Loucy (cell line): ENCODE data around the gene PRR22.

Experiments
- H2AFZ ChIP-seq: fragments of 200-600 bp; sonication (generic); 2 replicates; pipeline ENCODE4 v1.6.0; 2016; ENCODE audit warnings: antibody characterized with exemption, mild to moderate bottlenecking, low read length, moderate library complexity
- H3F3A ChIP-seq: fragments of 200-600 bp; 2 replicates; pipeline ENCODE4 v1.6.0; 2016; ENCODE audit warnings: antibody characterized with exemption, low read depth, mild to moderate bottlenecking
- H3K27me3 ChIP-seq: fragments of 200-600 bp; sonication (generic); 2 replicates; pipeline ENCODE4 v1.6.1; 2014; ENCODE audit warnings: low read length, mild to moderate bottlenecking; ENCODE audit not compliant: insufficient read depth, poor library complexity, severe bottlenecking
- H3K36me3 ChIP-seq: fragments of 200-600 bp; sonication (generic); 2 replicates; pipeline ENCODE4 v1.6.1; 2016; ENCODE audit warnings: low read length; ENCODE audit not compliant: insufficient read depth
- H3K4me1 ChIP-seq: fragments of 200-600 bp; sonication (generic); 2 replicates; pipeline ENCODE4 v1.5.1; 2014; ENCODE audit warnings: low read length, mild to moderate bottlenecking; ENCODE audit not compliant: insufficient read depth, poor library complexity, severe bottlenecking
- H3K4me2 ChIP-seq: fragments of 200-600 bp; sonication (generic); 2 replicates; pipeline ENCODE4 v1.6.0; 2014; ENCODE audit warnings: antibody characterized with exemption, low read length, low read depth, mild to moderate bottlenecking; ENCODE audit not compliant: poor library complexity, severe bottlenecking
- H3K4me3 ChIP-seq: fragments of 200-600 bp; sonication (generic); 2 replicates; pipeline ENCODE4 v1.5.1; 2014; ENCODE audit warnings: low read length, mild to moderate bottlenecking, mixed read lengths; ENCODE audit not compliant: poor library complexity, severe bottlenecking
- H3K79me2 ChIP-seq: fragments of 200-600 bp; sonication (generic); 2 replicates; pipeline ENCODE4 v1.6.1; 2014; ENCODE audit warnings: low read length; ENCODE audit not compliant: insufficient read depth
- H3K9ac ChIP-seq: fragments of 200-600 bp; sonication (generic); 2 replicates; pipeline ENCODE4 v1.6.0; 2014; ENCODE audit warnings: mild to moderate bottlenecking, low read depth, low read length, moderate library complexity; ENCODE audit not compliant: poor library complexity, severe bottlenecking
- H3K9me2 ChIP-seq: fragments of 200-600 bp; sonication (generic); replicated peaks from 2 replicates; pipeline ENCODE4 v1.6.1; 2016; ENCODE audit warnings: low read depth, low read length, mixed read lengths
- H3K9me3 ChIP-seq: fragments of 200-600 bp; sonication (generic); 2 replicates; pipeline ENCODE4 v1.6.1; 2014; ENCODE audit warnings: mild to moderate bottlenecking, antibody characterized with exemption, low read length, low read depth; ENCODE audit not compliant: insufficient read depth
- H4K20me1 ChIP-seq: fragments of 200-600 bp; sonication (generic); 2 replicates; pipeline ENCODE4 v1.6.0; 2014; ENCODE audit warnings: antibody characterized with exemption, low read length, mild to moderate bottlenecking; ENCODE audit not compliant: insufficient read depth, poor library complexity, severe bottlenecking
- CTCF ChIP-seq: fragments of 200-600 bp; sonication (generic); conservative IDR thresholded peaks from 2 replicates; pipeline ENCODE4 v1.5.1; 2014; ENCODE audit warnings: mild to moderate bottlenecking, antibody characterized with exemption, low read length
- EZH2phosphoT487 ChIP-seq: fragments of 200-600 bp; IDR thresholded peaks from 2 replicates; pipeline ENCODE4 v1.6.1; 2018; ENCODE audit warnings: antibody characterized with exemption, mild to moderate bottlenecking, moderate library complexity, borderline replicate concordance

Gene PRR22

GRCh38 chr19:5788422-5788821 lies 3.9 kb upstream of the PRR22 start:
- Histone ChIP-seq H3K36me3 (peaks cover 39% of the 10 kb centered on the region; the same call in 1 of the 2 replicates), H3K9me3 (no peaks in the 10 kb centered on the region), H3K27me3 (no peaks in the 10 kb centered on the region), H3K4me2 (no peak overlapping the region), H2AFZ (no peak overlapping the region), H3K79me2 (peaks cover 21% of the 10 kb centered on the region; the same call in 1 of the 2 replicates), H4K20me1 (peaks cover 8% of the 10 kb centered on the region), H3K4me1 (peaks cover 8% of the 10 kb centered on the region), H3K4me3 (no peak overlapping the region), H3K9me2 (no peaks in the 10 kb centered on the region), H3F3A (no peaks in the 10 kb centered on the region), H3K9ac (no peak overlapping the region)
- TF ChIP-seq CTCF, result no peak
- no peak for TF ChIP-seq EZH2phosphoT487

DNA sequence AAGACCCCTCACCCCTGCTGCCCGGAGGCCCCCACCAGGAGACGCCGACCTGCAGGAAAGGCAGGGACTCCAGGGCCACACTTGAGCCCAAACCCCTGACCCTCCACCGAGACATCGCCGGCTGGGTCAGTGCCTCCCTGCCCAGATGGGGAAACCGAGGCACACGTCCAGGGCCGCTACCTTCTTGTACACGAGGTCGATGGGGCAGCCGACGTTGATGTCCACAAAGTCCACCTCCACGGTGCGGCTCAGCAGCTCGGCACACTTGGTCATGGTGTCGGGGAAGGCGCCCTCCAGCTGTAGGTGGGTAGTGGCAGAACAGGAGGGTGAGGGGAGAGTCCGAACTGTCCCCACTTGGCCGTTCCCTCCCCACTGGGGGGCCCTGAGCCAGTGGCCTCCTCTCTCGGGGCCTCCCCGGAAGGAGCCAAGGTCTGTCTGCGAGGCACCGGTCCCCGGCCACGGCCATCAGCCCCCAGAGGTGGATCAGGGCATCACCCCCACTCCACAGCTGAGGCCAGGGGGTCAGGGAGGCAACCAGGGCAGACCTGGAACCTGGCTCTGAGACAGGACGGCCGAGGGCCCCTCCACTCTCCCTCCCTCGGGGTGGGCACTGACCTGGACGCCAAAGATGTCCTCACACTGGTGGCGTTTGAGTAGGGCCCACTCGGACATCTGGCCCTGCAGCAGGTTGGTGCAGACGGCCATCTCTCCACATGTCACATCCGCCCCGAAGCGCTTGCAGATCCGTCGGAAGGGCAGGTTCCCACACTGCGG lies 3.0 kb upstream of the PRR22 start:
- Histone ChIP-seq H3K4me1 (peaks cover 8% of the 10 kb centered on the region), H3K4me3 (no peak overlapping the region), H3K36me3 (peaks cover 39% of the 10 kb centered on the region; the same call in 1 of the 2 replicates), H3K9ac (no peak overlapping the region), H3K9me2 (no peaks in the 10 kb centered on the region), H4K20me1 (peaks cover 8% of the 10 kb centered on the region), H3K79me2 (peaks cover 21% of the 10 kb centered on the region; the same call in 1 of the 2 replicates), H2AFZ (no peak overlapping the region), H3F3A (no peaks in the 10 kb centered on the region), H3K9me3 (no peaks in the 10 kb centered on the region), H3K27me3 (no peaks in the 10 kb centered on the region), H3K4me2 (no peak overlapping the region)
- TF ChIP-seq CTCF (no peak), EZH2phosphoT487 (no peak)

DNA sequence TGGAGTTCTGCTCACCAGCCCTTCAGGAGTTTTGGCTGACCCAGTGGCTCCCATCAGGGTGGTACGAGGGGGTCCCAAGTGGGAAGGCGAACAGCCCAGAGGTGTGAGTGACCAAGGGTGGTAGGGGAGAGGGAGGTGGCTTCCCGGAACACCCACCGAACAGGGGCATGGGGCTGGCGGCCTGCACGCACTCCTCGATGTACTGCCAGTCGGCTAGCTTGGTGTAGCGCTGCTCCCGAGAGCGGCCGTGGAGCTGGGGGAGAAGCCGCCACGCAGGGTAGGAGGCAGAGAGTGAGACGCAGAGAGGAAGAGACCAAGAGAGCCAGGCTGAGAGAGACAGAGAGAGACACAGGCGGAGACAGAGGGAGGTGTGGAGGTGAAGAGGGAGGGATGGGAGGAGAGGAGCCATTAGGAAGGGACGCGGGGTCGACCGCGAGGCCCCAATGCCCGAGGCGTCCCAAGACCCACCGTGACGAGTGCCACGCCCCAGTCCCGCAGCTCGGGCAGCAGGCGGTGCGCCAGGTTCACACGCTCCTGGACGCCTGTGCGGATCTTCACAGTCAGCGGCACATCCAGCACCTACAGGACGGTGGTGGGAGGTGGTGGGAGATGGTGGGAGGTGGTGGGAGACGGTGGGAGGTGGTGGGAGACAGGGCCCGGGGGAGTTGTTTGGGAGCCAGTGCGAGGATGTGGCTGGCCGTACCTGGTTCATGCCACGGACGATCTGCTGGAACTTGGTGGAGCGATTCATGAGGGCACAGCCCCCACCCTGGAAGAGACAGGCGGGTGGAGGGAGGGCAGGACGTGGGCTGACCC lies 2.3 kb upstream of the PRR22 start:
- Histone ChIP-seq H4K20me1 (peaks cover 8% of the 10 kb centered on the region), H3K79me2 (peaks cover 21% of the 10 kb centered on the region; the same call in 1 of the 2 replicates), H2AFZ (no peak overlapping the region), H3K4me2 (no peak overlapping the region), H3K9ac (no peak overlapping the region), H3K27me3 (no peaks in the 10 kb centered on the region), H3K4me1 (peaks cover 8% of the 10 kb centered on the region), H3K36me3 (peaks cover 39% of the 10 kb centered on the region; the same call in 1 of the 2 replicates), H3K9me2 (no peaks in the 10 kb centered on the region), H3K4me3 (no peak overlapping the region), H3F3A (no peaks in the 10 kb centered on the region), H3K9me3 (no peaks in the 10 kb centered on the region)
- TF ChIP-seq CTCF, result no peak
- no peak for TF ChIP-seq EZH2phosphoT487
